ENCODE measurements around the gene TEC.

GRCh38 chr4:48175328-48175727, 94.3 kb downstream of the TEC start:
- no peak for TF ChIP-seq CTCF (IDR thresholded peaks at IDR 0.05)
- TF ChIP-seq ZFX (IDR thresholded peaks at IDR 0.05; ENCODE audit: borderline replicate concordance), result no peak

Measured in 22Rv1 (cell line).